GM12878 (cell line): ENCODE results near the gene LAMA2. TPM values are rescaled to one million over a fixed set of nuclear protein-coding genes. Genes with fewer than 3 reads are reported as not detected.

ENCODE experiments used
- ATAC-seq: fragments of 200-7000 bp; cut with Tn5 transposase; 3 replicates; pipeline ENCODE4 v1.9.1; 2020; ENCODE audit warnings: mild to moderate bottlenecking, moderate library complexity
- BruUV-seq: library from RNA; stranded (reverse); fragments of 400-500 nt; replicated peaks from 2 replicates; lab custom pipeline; 2021; lab: Mats Ljungman, UMichigan
- CTCF ChIA-PET: fragments of 300-600 bp; sonication (Branson Sonifier 250); formaldehyde crosslinking; extraction: SDS; loops from one replicate; lab custom pipeline; 2021; ENCODE audit warnings: inconsistent platforms; lab: Yijun Ruan, JAX
- POLR2A ChIA-PET: fragments of 350-600 bp; formaldehyde crosslinking; extraction: SDS; loops from one replicate; lab custom pipeline; 2021; ENCODE audit warnings: inconsistent platforms; lab: Charles Lee
- RAD21 ChIA-PET: fragments of 300-600 bp; sonication (Branson Sonifier 250); formaldehyde crosslinking; loops from one replicate; lab custom pipeline; 2023; ENCODE audit warnings: antibody characterized with exemption; ENCODE audit not compliant: unreplicated experiment; lab: Charles Lee
- SMC1A ChIA-PET: fragments of 300-600 bp; sonication (Branson Sonifier 250); formaldehyde crosslinking; loops from one replicate; lab custom pipeline; 2023; ENCODE audit not compliant: unreplicated experiment, uncharacterized antibody; lab: Charles Lee
- DNase-seq: peaks from one replicate; pipeline ENCODE4 v3.0.0-alpha.2; 2011; ENCODE audit warnings: low read depth, low spot score
- FAIRE-seq: peaks from 3 replicates; lab custom pipeline; 2011; peaks lifted over from hg19 to GRCh38; lab: Jason Lieb, UNC
- H2AFZ ChIP-seq: 2 replicates; pipeline ENCODE4 v1.6.0; 2011; ENCODE audit warnings: low read depth, low read length, control low read depth; ENCODE audit not compliant: control insufficient read depth
- H3K27ac ChIP-seq: 2 replicates; pipeline ENCODE4 v1.5.1; 2011; ENCODE audit warnings: control low read depth; ENCODE audit not compliant: control insufficient read depth, insufficient read depth
- H3K27me3 ChIP-seq, 2 experiments: replicated peaks in 1 of 2; 2 replicates each; pipeline versions ENCODE4 v1.6.0 to v1.6.1; 2011; ENCODE audit warnings: low read length in 1 of 2; ENCODE audit not compliant: control insufficient read depth in 2 of 2, insufficient read depth in 2 of 2
- H3K36me3 ChIP-seq, 2 experiments: 2 replicates each; pipeline ENCODE4 v1.5.1; 2011; ENCODE audit warnings: low read length in 1 of 2; ENCODE audit not compliant: control insufficient read depth in 2 of 2, insufficient read depth in 2 of 2
- H3K4me1 ChIP-seq: 2 replicates; pipeline ENCODE4 v1.6.1; 2011; ENCODE audit warnings: mild to moderate bottlenecking, low read length, moderate library complexity, mixed read lengths; ENCODE audit not compliant: control insufficient read depth, insufficient read depth
- H3K4me2 ChIP-seq: 2 replicates; pipeline ENCODE4 v1.6.0; 2011; ENCODE audit warnings: control low read depth; ENCODE audit not compliant: control insufficient read depth, insufficient read depth
- H3K4me3 ChIP-seq: fragments of 200-600 bp; sonication (generic); 2 replicates; pipeline ENCODE4 v1.5.1; 2016
- H3K79me2 ChIP-seq: 2 replicates; pipeline ENCODE4 v1.6.0; 2011; ENCODE audit warnings: low read length; ENCODE audit not compliant: control insufficient read depth, insufficient read depth
- H3K9ac ChIP-seq: 2 replicates; pipeline ENCODE4 v1.8.0; 2011; ENCODE audit warnings: low read length, control low read depth, mixed read lengths; ENCODE audit not compliant: control insufficient read depth, insufficient read depth
- H3K9me3 ChIP-seq: replicated peaks from 3 replicates; pipeline ENCODE4 v1.5.1; 2011; ENCODE audit warnings: mild to moderate bottlenecking, low read length; ENCODE audit not compliant: control insufficient read depth, insufficient read depth
- H4K20me1 ChIP-seq: 2 replicates; pipeline ENCODE4 v1.6.0; 2011; ENCODE audit not compliant: control insufficient read depth, insufficient read depth
- JUND ChIP-seq: IDR thresholded peaks from 2 replicates; pipeline ENCODE4 v1.6.1; 2012; ENCODE audit warnings: low read depth, mild to moderate bottlenecking, low read length, improper control_type of control experiment, moderate library complexity
- ZBTB11 ChIP-seq: fragments of 450-650 bp; formaldehyde crosslinking; IDR thresholded peaks from 2 replicates; pipeline ENCODE4 v1.5.0; 2022; ENCODE audit warnings: mild to moderate bottlenecking, missing genetic modification characterization
- ZNF207 ChIP-seq: fragments of 450-650 bp; IDR thresholded peaks from 2 replicates; pipeline ENCODE4 v1.6.1; 2014; ENCODE audit warnings: antibody characterized with exemption, mild to moderate bottlenecking, borderline replicate concordance
- ZNF384 ChIP-seq: IDR thresholded peaks from 2 replicates; pipeline ENCODE4 v1.6.1; 2012; ENCODE audit warnings: low read depth, mild to moderate bottlenecking, low read length, improper control_type of control experiment, borderline replicate concordance
- ZZZ3 ChIP-seq: IDR thresholded peaks from 2 replicates; pipeline ENCODE4 v1.6.1; 2011; ENCODE audit warnings: low read depth; ENCODE audit not compliant: control insufficient read depth, insufficient read length
- WGBS: methylation state at CpG from one replicate; pipeline ENCODE4 v1.1.6; 2016; ENCODE audit warnings: low lambda C conversion rate; ENCODE audit not compliant: insufficient replicate concordance, insufficient coverage; ENCODE audit errors: missing lambda C conversion rate; 5-methylcytosine and 5-hydroxymethylcytosine counted together
- in situ Hi-C: fragments of 300-500 bp; cut with MboI; formaldehyde crosslinking; loops from 9 replicates; pipeline ENCODE4 v1.14.3; 2018; ENCODE audit warnings: mixed read lengths
- intact Hi-C: fragments of 100-400 bp; cut with micrococcal nuclease; formaldehyde crosslinking; loops from one replicate; pipeline ENCODE4 v1.14.2; 2022; ENCODE audit not compliant: unreplicated experiment
- polyA plus RNA-seq, 11 experiments: library from polyadenylated mRNA; depleted of rRNA in 4 of 11; unstranded in 6 of 11; stranded (reverse) in 5 of 11; fragments of >200 nt; fragmentation: Nextera tagmentation in 4 of 11; fragmentation: Illumina TruSeq in 1 of 11; extraction: Ambion mirVana in 4 of 11; extraction: Trizol in 1 of 11; gene quantifications; 1 replicate in 1 of 11; 2 replicates in 10 of 11; pipeline versions ENCODE4 v1.2.1 to v1.2.3, GENCODE V29; 2011 to 2016; ENCODE audit warnings: inconsistent platforms in 2 of 11, missing spikeins in 2 of 11, low read depth in 1 of 11
- total RNA-seq, 4 experiments: library from RNA; depleted of rRNA in 3 of 4; stranded (reverse); fragments of >200 nt in 3 of 4; fragmentation: Illumina TruSeq in 1 of 4; extraction: Trizol in 1 of 4; gene quantifications; 2 replicates each; pipeline versions ENCODE4 v1.2.1 to v1.2.3, GENCODE V29; 2013 to 2021

The LAMA2 gene
- total and polyA plus RNA-seq, 10 of the 15 experiments (the other 5 are each of a cell fraction or from before 2014, with no cell fraction given): 0.04 to 2.0 (median 0.37) TPM; not detected in 1

GRCh38 chr6:129009851-129010250 lies 126.9 kb downstream of the LAMA2 start:
- H4K20me1 ChIP-seq: no peaks in the 10 kb centered on the region
- no peak overlapping the region for H3K27ac ChIP-seq
- 35% methylated on average over 1 of the region's 1 CpG for WGBS
- H3K4me2 ChIP-seq: no peak overlapping the region
- BruUV-seq: no TSS peak
- no peaks in the 10 kb centered on the region for H3K79me2 ChIP-seq
- H3K36me3 ChIP-seq: no peaks in the 10 kb centered on the region
- ChIA-PET POLR2A (no interaction called here), RAD21 (no interaction called here), CTCF (no interaction called here), SMC1A (no interaction called here)
- TF ChIP-seq ZZZ3 (no peak), ZNF384 (no peak), ZBTB11 (CRISPR knock-in tag) (no peak), ZNF207 (no peak), JUND (no peak)
- H3K27me3 ChIP-seq: no peaks in the 10 kb centered on the region
- H3K4me3 ChIP-seq: no peak overlapping the region
- H3K4me1 ChIP-seq: no peaks in the 10 kb centered on the region
- ATAC-seq (no peak), DNase-seq (no peak), FAIRE-seq (no peak)
- no peaks in the 10 kb centered on the region for H3K9me3 ChIP-seq
- H3K9ac ChIP-seq: no peak overlapping the region
- no peak overlapping the region for H2AFZ ChIP-seq
- intact Hi-C loops (no loop called here), in situ Hi-C loops (no loop called here)
